ENCODE results near the gene HOXD9. TPM values are rescaled to one million over a fixed set of nuclear protein-coding genes. Genes with fewer than 3 reads are reported as not detected.

HOXD9 gene
- polyA plus RNA-seq, 1 donor from 2014 or later: not detected

GRCh38 chr2:176089843-176090395, 32.6 kb upstream of the HOXD9 start:
- H3F3A ChIP-seq (ENCODE audit: insufficient read depth, low read length, poor library complexity, severe bottlenecking): no peaks in the 10 kb centered on the region
- H3K4me2 ChIP-seq (ENCODE audit: low read length): no peak overlapping the region
- no peak overlapping the region for H2AFZ ChIP-seq (ENCODE audit: low read depth, low read length)
- no peaks in the 10 kb centered on the region for H3K79me2 ChIP-seq (replicated peaks; ENCODE audit: insufficient read depth, low read length)
- H3K9ac ChIP-seq (ENCODE audit: low read length): no peak overlapping the region
- no peaks in the 10 kb centered on the region for H3K9me2 ChIP-seq (ENCODE audit: insufficient read depth, low read length)
- no peaks in the 10 kb centered on the region for H3K36me3 ChIP-seq (ENCODE audit: insufficient read depth, low read length)
- no peaks in the 10 kb centered on the region for H4K20me1 ChIP-seq (ENCODE audit: insufficient read depth)
- H3K27ac ChIP-seq (ENCODE audit: low read length): no peak overlapping the region
- peaks cover 99% of the 10 kb centered on the region for H3K27me3 ChIP-seq (ENCODE audit: insufficient read depth, low read depth, low read length)
- H3K4me3 ChIP-seq (ENCODE audit: low read length): no peak overlapping the region
- H3K9me3 ChIP-seq (ENCODE audit: low read length): no peaks in the 10 kb centered on the region
- TF ChIP-seq SMC3 (conservative IDR thresholded peaks at IDR 0.05; ENCODE audit: poor library complexity) (no peak), EZH2 (IDR thresholded peaks at IDR 0.05; ENCODE audit: borderline replicate concordance, insufficient read depth, low read length, poor library complexity, severe bottlenecking) (no peak), EP300 (conservative IDR thresholded peaks at IDR 0.05; ENCODE audit: poor library complexity, severe bottlenecking) (no peak), POLR2AphosphoS5 (IDR thresholded peaks at IDR 0.05) (no peak), RAD21 (conservative IDR thresholded peaks at IDR 0.05) (no peak), MXI1 (conservative IDR thresholded peaks at IDR 0.05; ENCODE audit: poor library complexity, severe bottlenecking) (no peak), TAF1 (IDR thresholded peaks at IDR 0.05; ENCODE audit: low read depth) (no peak), REST (IDR thresholded peaks at IDR 0.05; ENCODE audit: borderline replicate concordance) (no peak), CTCF (IDR thresholded peaks at IDR 0.05; ENCODE audit: poor library complexity, severe bottlenecking) (no peak)

GRCh38 chr2:176090862-176091261, 31.7 kb upstream of the HOXD9 start:
- Histone ChIP-seq H3K36me3 (ENCODE audit: insufficient read depth, low read length) (no peaks in the 10 kb centered on the region), H4K20me1 (ENCODE audit: insufficient read depth) (no peaks in the 10 kb centered on the region), H3K9me3 (ENCODE audit: low read length) (no peaks in the 10 kb centered on the region), H3K27me3 (ENCODE audit: insufficient read depth, low read depth, low read length) (peaks cover 99% of the 10 kb centered on the region), H3K4me3 (ENCODE audit: low read length) (no peak overlapping the region), H3K27ac (ENCODE audit: low read length) (no peak overlapping the region), H3K9ac (ENCODE audit: low read length) (no peak overlapping the region), H2AFZ (ENCODE audit: low read depth, low read length) (no peak overlapping the region), H3K4me2 (ENCODE audit: low read length) (no peak overlapping the region), H3F3A (ENCODE audit: insufficient read depth, low read length, poor library complexity, severe bottlenecking) (no peaks in the 10 kb centered on the region), H3K79me2 (replicated peaks; ENCODE audit: insufficient read depth, low read length) (no peaks in the 10 kb centered on the region), H3K9me2 (ENCODE audit: insufficient read depth, low read length) (no peaks in the 10 kb centered on the region)
- TF ChIP-seq TAF1 (IDR thresholded peaks at IDR 0.05; ENCODE audit: low read depth): no peak
- peak; percentile 8 for TF ChIP-seq POLR2AphosphoS5 (IDR thresholded peaks at IDR 0.05)
- TF ChIP-seq EP300 (conservative IDR thresholded peaks at IDR 0.05; ENCODE audit: poor library complexity, severe bottlenecking): no peak

All from neural cell (in vitro differentiated cells).